Endometrial microvascular endothelial cells (primary cell): ENCODE results near the gene RAMACL. TPM values are rescaled to one million over a fixed set of nuclear protein-coding genes. Genes with fewer than 3 reads are reported as not detected.
"Not testable (repeated sequence)": the region's sequence is repeated elsewhere in the genome, so short reads cannot be mapped to it uniquely, and the experiment has no call there.

ENCODE experiments used
- in situ Hi-C: cut with HindIII; loops from 2 replicates; pipeline ENCODE4 v1.10.0; 2017; ENCODE audit warnings: low sequenced_read_pairs, low pct_unique_long_range_greater_than_20kb; ENCODE audit errors: inconsistent ontology term
- total RNA-seq: library from RNA; depleted of rRNA; stranded (reverse); fragments of >200 nt; gene quantifications from one replicate; pipeline ENCODE4 v1.2.3, GENCODE V29; 2015; ENCODE audit errors: inconsistent ontology term

RAMACL gene
- total RNA-seq, 1 donor from 2014 or later = 0.09 TPM

GRCh38 chr6:166581801-166582200 lies 4.7 kb downstream of the RAMACL start:
- in situ Hi-C loops = not testable (repeated sequence)

DNA sequence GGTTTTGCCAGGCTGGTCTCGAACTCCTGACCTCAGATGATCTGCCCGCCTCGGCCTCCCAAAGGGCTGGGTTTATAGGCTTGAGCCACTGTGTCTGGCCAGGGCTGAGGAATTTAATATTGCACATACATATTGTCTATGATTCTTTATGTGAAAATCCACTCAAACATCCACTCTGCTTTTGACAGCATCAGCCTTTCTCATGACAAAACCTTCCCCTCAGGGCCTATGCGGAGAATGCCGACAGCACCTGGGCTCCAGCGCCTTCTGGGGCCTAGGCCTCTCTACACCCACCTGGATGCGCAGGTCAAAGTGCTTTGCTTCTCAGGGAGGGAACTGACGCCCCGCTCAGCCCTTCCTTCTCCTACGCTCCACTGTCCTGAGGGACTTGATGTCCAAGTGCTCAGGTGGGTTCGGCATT lies 5.4 kb downstream of the RAMACL start:
- in situ Hi-C loops = no loop called here

DNA sequence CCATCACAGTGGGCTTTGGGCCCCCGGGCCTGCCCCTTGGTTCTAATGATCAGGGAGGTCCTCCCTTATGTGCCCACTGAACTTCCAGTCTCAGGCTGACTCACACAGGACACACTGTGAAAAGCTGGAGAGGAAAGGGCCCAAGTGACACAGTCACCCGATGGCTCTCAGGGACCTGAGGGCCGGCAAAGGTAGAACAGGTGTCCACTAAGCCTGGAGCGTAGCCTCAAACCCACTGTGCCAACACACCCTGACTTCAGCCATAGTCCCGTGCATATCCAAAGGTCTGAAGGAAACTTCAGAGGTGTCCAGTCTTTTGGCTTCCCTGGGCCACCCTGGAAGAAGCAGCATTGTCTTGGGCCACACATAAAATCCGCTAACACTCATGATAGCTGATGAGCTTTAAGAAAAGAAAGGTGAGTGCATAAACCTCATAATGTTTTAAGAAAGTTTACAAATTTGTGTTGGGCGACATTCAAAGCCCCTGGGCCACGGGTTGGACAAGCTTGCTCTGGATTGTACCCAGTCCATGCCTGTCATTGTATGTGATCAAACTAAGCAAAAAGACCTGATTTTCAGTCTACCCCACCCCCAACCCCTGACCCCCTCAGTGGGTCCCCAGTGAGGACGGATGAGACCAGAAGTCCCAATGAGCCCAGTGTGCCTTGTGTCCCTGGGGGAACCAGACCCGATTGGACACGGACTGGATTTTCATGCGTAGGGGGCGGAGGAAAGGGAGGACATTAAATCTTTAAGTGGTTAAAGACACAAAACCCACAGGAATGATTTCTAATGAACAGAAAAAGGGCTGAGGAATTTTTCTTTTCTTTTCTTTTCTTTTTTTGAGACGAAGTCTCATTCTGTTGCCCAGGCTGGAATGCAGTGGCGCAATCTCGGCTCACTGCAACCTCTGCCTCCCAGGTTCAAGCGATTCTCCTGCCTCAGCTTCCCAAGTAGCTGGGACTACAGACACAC lies 6.1 kb downstream of the RAMACL start:
- in situ Hi-C loops = no loop called here

DNA sequence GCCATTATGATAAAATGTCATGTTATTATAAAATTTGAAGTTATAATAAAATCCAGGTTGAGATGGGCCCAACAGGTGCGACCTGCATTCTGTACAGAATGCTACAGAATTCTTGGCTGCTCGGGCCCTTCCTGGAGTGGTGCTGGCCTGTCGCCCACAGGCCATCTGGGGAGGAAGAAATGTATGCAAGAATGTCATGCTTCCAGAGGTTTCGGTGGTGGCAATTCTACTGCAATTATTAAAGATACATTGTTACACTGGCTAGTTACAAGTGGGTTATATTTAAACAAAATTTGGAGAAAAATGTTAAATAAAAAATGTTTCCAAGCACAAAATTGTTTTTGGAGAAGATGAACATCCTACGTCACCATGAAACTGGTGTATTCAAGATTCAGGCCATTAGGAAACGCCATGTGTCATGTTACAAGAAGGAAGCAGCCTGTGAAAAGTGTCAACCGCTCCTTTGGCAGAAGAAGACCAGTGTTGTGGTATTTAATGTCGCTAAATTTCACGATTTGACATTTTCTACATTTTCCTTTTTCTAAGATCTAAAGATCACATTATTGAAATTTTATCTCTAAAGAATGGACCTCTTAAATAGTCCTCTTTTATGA lies 7.1 kb downstream of the RAMACL start:
- in situ Hi-C loops = no loop called here

DNA sequence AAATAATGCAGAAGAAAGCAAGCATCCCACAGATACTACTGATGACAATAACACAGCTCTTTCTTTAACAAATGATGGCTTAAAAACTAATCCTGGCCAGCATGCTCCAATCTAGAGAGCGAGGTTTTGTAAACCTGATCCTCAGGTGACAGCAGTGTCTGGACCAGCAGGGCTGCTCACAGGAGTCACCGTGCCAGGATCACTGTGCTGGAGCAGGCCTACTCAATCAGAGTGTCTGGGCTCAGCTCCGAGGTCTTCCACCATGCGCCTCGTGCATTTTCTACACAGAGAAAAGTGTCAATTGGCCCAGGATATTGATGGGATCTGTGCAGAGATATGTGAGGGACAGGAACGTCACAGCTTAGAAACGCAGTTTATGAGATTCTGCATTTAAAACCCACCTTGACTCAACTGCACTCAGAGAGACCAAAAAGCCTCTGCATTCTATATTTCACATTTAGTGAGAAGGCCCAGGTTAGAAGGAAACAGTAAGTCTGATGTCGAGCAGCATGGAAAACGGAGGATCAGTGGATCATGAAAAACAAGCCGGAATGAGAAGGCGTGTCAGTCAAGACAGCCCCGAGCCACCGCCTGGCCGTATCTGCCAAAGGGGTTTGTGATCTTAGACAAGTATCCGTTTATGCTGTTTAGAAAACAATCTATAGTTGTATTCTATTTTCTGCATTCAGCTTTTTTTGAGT lies 7.8 kb downstream of the RAMACL start:
- in situ Hi-C loops = no loop called here

DNA sequence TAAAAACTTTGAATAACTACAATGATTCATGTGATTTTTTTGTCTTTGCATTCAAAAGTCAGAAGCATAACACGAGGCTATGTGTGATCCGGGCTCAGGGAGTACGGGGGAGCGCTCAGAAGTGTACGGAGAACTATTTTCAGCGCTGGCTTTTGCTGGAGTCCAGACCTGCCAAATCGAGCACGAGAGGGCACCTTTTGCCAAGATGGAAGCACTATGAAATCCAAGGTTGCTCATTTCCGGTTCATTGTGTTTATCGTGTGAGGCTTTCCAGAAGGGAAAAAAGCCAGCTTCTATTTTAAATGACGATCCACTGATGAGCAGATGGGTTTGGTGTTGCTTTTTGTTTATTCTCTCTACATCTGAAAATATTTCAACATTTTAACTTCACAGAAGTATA lies 11.3 kb downstream of the RAMACL start:
- in situ Hi-C loops = no loop called here

GRCh38 chr6:166573511-166574216 lies 12.8 kb downstream of the RAMACL start:
- in situ Hi-C loops = no loop called here

GRCh38 chr6:166572370-166573261 lies 13.9 kb downstream of the RAMACL start:
- in situ Hi-C loops = no loop called here

DNA sequence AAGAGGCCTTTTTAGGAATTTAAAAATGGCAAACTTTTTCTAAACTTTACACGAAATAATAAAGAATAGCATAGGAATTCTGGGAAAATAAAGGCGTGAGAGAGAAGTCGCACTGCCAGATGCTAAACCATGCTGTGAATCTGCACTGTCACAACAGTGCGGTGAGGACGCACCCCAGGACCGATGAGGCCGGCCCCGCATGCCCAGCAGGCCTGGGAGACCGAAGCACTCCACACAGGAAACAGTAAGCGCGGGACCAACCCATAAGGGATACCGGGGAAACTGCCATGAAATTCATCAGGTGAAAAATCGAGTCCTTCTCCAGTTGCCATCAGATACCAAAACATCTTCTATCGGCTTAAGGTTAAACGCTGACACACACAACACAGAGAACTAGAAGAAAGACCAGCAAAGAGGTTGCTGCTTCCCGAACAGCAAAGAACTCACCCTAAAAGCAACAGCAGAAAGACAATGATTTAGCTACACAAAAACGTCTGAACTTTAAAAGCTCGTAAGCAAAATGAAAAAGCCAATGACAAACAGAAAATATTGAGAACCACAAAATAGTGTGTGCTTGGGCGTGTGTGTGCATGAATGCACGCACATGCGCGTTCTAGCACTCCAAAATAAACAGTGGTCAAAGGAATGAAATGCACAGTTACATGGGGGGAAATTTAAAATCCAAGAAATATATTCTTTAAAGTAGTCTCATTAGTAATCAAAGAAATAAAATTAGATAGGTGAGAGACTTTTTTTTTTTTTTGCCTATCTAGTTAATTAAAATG lies 15.4 kb downstream of the RAMACL start:
- in situ Hi-C loops = no loop called here

- in situ Hi-C loops = no loop called here
Measured at GRCh38 chr6:166569206-166569605, 17.3 kb downstream of the RAMACL start.

DNA sequence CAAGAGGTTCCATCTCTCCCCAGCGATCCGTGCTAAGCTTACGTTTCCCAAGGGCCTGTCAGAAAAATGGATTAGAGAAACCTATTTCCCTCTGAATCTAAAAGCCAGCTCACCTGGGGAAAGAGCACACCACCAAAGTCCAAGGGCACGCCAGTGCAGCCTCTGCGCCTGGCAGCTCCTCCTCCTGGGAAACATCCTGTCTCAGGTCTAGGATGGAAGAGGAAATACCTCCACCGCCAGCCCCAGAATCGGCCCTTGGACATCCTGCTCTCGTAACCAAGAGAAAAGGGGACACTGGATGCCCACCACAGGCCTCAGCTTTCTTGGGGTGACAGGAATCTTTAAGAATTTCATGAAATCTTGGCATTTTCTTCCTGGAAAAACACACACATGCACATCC lies 18.7 kb downstream of the RAMACL start:
- in situ Hi-C loops = no loop called here

DNA sequence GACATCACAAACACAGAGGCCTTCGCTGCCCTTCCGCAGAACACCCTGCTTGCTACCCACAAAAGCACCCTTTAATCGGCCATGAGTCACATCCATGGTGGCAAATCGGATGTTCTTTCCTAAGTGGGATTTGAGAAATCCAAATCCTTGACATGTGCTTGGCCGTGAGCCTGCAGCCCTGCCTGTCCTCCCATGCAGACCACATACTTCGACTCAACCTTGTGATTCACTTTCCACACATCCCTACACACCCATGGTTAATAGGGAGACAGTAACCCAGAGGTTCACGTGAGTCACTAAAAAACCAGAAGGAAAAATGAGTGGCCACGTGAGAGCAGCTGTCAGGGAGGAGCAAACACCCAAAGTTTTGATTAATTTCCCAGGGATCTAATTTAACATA lies 19.4 kb downstream of the RAMACL start:
- in situ Hi-C loops = no loop called here

GRCh38 chr6:166566026-166567011 lies 20.2 kb downstream of the RAMACL start:
- in situ Hi-C loops = no loop called here

GRCh38 chr6:166565084-166565967 lies 21.2 kb downstream of the RAMACL start:
- in situ Hi-C loops = no loop called here

GRCh38 chr6:166563805-166564204 lies 22.7 kb downstream of the RAMACL start:
- in situ Hi-C loops = no loop called here
